Lower leg skin (tissue), 3 donors: ENCODE results near the gene RAP1GAP2.

Experiments used
- POLR2A ChIP-seq, 2 donors: fragments of 450-650 bp; IDR thresholded peaks; one replicate each; pipeline ENCODE4 v1.6.1; 2016 to 2017; ENCODE audit warnings: antibody characterized with exemption in 2 of 2, mild to moderate bottlenecking in 1 of 2, moderate library complexity in 1 of 2
- TF ChIP-seq, protein P1 (sequence below), 3 donors: fragments of 450-650 bp; IDR thresholded peaks; one replicate each; pipeline ENCODE4 v1.5.1; 2016; ENCODE audit warnings: antibody characterized with exemption in 3 of 3, mild to moderate bottlenecking in 3 of 3, moderate library complexity in 2 of 3

DNA sequence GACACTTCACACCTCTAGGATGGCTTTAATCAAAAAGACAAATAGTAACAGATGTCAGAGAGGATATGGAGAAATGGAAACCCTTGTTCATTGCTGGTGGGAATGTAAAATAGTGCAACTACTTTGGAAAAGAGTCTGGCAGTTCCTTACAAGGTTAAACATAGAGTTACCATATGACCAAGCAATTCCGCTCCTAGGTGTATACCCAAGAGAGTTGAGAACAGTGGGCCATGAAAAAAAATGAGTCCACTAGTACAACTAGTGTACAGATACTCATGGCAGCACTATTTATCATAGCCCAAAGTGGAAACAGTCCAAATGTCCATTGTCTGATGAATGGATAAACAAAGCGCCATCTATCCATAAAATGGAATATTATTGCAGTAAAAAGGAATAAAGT, 228.1 kb downstream of the RAP1GAP2 start:
- TF ChIP-seq, protein P1, sequence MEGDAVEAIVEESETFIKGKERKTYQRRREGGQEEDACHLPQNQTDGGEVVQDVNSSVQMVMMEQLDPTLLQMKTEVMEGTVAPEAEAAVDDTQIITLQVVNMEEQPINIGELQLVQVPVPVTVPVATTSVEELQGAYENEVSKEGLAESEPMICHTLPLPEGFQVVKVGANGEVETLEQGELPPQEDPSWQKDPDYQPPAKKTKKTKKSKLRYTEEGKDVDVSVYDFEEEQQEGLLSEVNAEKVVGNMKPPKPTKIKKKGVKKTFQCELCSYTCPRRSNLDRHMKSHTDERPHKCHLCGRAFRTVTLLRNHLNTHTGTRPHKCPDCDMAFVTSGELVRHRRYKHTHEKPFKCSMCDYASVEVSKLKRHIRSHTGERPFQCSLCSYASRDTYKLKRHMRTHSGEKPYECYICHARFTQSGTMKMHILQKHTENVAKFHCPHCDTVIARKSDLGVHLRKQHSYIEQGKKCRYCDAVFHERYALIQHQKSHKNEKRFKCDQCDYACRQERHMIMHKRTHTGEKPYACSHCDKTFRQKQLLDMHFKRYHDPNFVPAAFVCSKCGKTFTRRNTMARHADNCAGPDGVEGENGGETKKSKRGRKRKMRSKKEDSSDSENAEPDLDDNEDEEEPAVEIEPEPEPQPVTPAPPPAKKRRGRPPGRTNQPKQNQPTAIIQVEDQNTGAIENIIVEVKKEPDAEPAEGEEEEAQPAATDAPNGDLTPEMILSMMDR (IDR thresholded peaks at IDR 0.05), result no peak
- no peak for TF ChIP-seq POLR2A (IDR thresholded peaks at IDR 0.05)
